ENCODE data around the gene RSPO1.

Gene RSPO1

DNA sequence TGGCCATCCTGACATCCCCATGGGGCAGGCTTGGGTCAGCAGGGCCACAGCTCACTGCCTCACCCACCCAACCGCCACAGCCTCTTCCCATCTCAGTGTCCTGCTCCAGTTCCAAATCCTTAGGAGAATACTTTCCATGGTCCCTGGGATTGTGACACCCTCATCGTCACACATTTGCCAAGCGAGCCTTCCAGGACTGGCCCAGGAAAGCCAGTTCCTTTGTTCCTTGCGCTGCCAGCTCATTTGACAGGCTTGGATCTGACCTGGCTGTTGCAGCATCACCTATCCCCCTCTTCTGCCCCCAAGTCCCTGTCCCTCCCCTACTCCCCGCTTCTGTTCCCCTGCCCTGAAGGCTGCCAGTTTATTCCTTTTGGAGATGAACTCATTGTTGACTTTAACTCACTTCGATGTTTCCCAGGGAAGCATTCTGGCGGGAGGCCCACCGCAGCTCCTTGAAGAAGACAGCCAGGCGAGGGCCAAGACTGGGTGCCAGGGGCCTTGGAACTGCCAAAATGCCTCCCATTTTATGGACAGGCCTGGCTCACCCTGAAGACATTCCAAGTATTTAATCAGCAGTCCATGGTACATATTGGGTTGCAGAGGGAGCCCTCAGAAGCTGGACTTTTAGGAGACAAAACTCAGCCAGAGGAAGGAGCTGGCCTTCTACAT, 28.8 kb downstream of the RSPO1 start:
- ATAC-seq: no peak

DNA sequence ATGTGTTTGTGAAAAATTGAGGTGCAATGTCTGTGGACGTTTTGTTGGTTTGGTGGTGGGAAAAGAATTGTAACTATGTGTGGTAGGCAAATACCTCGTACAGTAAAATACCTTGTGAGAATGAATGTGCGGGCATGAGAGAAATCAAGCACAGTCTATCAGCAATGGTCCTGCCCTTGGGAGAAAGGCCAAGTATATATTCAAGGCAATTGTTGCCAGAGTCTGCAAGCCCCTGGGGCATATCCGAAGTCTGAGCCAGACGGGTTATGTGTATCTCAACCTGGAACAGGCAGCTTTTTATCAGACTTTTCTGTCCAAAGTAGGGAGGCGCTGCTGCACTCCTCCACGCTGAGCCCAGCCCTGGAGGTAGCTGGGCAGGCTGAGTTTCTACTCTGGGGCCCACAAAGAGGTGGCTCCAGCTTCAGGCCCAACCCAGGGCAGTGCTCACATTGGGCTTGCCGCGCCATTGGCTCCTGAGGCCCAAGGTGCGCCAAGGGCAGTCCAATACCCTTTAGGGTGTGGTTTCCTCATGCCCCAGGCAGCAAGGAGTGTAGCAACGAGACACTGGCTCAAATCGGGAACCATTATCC, 29.5 kb downstream of the RSPO1 start:
- TF ChIP-seq ZC3H10 (CRISPR knock-in tag; IDR thresholded peaks at IDR 0.05): no peak
- TF ChIP-seq, protein P1, sequence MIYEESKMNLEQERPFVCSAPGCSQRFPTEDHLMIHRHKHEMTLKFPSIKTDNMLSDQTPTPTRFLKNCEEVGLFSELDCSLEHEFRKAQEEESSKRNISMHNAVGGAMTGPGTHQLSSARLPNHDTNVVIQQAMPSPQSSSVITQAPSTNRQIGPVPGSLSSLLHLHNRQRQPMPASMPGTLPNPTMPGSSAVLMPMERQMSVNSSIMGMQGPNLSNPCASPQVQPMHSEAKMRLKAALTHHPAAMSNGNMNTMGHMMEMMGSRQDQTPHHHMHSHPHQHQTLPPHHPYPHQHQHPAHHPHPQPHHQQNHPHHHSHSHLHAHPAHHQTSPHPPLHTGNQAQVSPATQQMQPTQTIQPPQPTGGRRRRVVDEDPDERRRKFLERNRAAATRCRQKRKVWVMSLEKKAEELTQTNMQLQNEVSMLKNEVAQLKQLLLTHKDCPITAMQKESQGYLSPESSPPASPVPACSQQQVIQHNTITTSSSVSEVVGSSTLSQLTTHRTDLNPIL (CRISPR knock-in tag; IDR thresholded peaks at IDR 0.05; ENCODE audit: low read depth): no peak
- no peak for TF ChIP-seq ZNF70 (CRISPR knock-in tag; IDR thresholded peaks at IDR 0.05)
- no peak for ATAC-seq

More for the DNA sequence above, 28.8 kb downstream of the RSPO1 start:
- TF ChIP-seq, protein P2, sequence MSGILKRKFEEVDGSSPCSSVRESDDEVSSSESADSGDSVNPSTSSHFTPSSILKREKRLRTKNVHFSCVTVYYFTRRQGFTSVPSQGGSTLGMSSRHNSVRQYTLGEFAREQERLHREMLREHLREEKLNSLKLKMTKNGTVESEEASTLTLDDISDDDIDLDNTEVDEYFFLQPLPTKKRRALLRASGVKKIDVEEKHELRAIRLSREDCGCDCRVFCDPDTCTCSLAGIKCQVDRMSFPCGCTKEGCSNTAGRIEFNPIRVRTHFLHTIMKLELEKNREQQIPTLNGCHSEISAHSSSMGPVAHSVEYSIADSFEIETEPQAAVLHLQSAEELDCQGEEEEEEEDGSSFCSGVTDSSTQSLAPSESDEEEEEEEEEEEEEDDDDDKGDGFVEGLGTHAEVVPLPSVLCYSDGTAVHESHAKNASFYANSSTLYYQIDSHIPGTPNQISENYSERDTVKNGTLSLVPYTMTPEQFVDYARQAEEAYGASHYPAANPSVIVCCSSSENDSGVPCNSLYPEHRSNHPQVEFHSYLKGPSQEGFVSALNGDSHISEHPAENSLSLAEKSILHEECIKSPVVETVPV (CRISPR knock-in tag; IDR thresholded peaks at IDR 0.05): no peak
- TF ChIP-seq GLIS3 (CRISPR knock-in tag; IDR thresholded peaks at IDR 0.05): no peak
- no peak for TF ChIP-seq ISL1 (CRISPR knock-in tag; IDR thresholded peaks at IDR 0.05)
- no peak for TF ChIP-seq ZFP30 (CRISPR knock-in tag; IDR thresholded peaks at IDR 0.05)
- no peak for TF ChIP-seq OSR1 (CRISPR knock-in tag; IDR thresholded peaks at IDR 0.05)
- TF ChIP-seq, protein P3, sequence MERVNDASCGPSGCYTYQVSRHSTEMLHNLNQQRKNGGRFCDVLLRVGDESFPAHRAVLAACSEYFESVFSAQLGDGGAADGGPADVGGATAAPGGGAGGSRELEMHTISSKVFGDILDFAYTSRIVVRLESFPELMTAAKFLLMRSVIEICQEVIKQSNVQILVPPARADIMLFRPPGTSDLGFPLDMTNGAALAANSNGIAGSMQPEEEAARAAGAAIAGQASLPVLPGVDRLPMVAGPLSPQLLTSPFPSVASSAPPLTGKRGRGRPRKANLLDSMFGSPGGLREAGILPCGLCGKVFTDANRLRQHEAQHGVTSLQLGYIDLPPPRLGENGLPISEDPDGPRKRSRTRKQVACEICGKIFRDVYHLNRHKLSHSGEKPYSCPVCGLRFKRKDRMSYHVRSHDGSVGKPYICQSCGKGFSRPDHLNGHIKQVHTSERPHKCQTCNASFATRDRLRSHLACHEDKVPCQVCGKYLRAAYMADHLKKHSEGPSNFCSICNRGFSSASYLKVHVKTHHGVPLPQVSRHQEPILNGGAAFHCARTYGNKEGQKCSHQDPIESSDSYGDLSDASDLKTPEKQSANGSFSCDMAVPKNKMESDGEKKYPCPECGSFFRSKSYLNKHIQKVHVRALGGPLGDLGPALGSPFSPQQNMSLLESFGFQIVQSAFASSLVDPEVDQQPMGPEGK (CRISPR knock-in tag; IDR thresholded peaks at IDR 0.05; ENCODE audit: borderline replicate concordance): no peak
- TF ChIP-seq BACH2 (CRISPR knock-in tag; IDR thresholded peaks at IDR 0.05; ENCODE audit: borderline replicate concordance): no peak
- TF ChIP-seq TOX (CRISPR knock-in tag; IDR thresholded peaks at IDR 0.05; ENCODE audit: borderline replicate concordance): no peak
- no peak for TF ChIP-seq ZC3H10 (CRISPR knock-in tag; IDR thresholded peaks at IDR 0.05)
- no peak for TF ChIP-seq ESRRG (CRISPR knock-in tag; IDR thresholded peaks at IDR 0.05)
- no peak for TF ChIP-seq RARB (CRISPR knock-in tag; IDR thresholded peaks at IDR 0.05)
- no peak for TF ChIP-seq TCF4 (CRISPR knock-in tag; IDR thresholded peaks at IDR 0.05; ENCODE audit: borderline replicate concordance)
- no peak for TF ChIP-seq ZNF8 (CRISPR knock-in tag; IDR thresholded peaks at IDR 0.05)
- no peak for TF ChIP-seq SNAI2 (CRISPR knock-in tag; IDR thresholded peaks at IDR 0.05)
- TF ChIP-seq PPARA (CRISPR knock-in tag; IDR thresholded peaks at IDR 0.05; ENCODE audit: borderline replicate concordance): no peak
- TF ChIP-seq, protein P4, sequence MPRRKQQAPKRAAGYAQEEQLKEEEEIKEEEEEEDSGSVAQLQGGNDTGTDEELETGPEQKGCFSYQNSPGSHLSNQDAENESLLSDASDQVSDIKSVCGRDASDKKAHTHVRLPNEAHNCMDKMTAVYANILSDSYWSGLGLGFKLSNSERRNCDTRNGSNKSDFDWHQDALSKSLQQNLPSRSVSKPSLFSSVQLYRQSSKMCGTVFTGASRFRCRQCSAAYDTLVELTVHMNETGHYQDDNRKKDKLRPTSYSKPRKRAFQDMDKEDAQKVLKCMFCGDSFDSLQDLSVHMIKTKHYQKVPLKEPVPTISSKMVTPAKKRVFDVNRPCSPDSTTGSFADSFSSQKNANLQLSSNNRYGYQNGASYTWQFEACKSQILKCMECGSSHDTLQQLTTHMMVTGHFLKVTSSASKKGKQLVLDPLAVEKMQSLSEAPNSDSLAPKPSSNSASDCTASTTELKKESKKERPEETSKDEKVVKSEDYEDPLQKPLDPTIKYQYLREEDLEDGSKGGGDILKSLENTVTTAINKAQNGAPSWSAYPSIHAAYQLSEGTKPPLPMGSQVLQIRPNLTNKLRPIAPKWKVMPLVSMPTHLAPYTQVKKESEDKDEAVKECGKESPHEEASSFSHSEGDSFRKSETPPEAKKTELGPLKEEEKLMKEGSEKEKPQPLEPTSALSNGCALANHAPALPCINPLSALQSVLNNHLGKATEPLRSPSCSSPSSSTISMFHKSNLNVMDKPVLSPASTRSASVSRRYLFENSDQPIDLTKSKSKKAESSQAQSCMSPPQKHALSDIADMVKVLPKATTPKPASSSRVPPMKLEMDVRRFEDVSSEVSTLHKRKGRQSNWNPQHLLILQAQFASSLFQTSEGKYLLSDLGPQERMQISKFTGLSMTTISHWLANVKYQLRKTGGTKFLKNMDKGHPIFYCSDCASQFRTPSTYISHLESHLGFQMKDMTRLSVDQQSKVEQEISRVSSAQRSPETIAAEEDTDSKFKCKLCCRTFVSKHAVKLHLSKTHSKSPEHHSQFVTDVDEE (CRISPR knock-in tag; IDR thresholded peaks at IDR 0.05): no peak
- no peak for TF ChIP-seq ZNF565 (CRISPR knock-in tag; conservative IDR thresholded peaks at IDR 0.05; ENCODE audit: low read depth)

DNA sequence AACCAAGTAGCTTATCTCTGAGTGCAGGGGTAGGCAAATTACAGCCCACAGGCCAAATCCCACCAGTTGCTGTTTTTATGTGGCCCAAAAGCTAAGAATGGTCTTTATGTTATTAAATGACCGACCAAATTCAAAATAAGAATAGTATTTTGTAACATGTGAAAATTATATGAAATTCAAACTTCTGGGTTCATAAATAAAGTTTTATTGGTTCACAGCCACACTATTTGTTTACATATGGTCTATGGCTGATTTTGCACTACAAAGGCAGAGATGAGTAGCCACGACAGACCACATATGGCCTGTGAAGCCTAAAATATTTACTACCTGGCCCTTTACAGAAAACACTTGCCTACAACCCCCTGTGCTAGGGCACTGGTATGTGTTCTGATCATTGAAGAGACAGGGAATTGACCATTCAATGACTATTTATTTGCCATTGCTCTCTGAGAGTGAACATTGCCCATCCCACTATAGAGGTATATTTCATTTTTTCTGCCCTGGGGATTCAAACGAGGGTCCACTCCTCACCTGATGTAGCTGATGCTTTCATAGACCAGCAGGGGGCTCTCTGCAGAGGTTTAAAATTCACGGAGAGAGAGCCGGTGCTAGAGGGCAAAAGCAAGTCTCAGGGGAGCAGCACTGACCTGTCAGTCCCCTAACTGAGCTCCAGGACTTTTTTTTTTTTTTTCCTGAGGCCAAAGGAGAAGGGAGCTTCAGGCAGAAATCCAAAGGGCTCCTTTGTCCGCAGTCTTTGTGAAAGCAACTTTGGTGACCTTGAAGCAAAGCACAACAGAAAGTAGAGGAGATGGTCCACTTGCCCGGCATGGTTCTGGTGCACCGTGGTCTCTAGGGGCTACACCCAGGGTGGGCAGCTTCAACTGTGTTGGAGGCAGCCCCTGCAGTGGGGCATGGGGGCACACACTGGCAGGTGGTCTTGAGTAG, 31.7 kb downstream of the RSPO1 start:
- ATAC-seq: peak; percentile 92
- TF ChIP-seq TCF4 (CRISPR knock-in tag; IDR thresholded peaks at IDR 0.05; ENCODE audit: borderline replicate concordance): no peak
- no peak for TF ChIP-seq PPARA (CRISPR knock-in tag; IDR thresholded peaks at IDR 0.05; ENCODE audit: borderline replicate concordance)
- no peak for TF ChIP-seq ZNF70 (CRISPR knock-in tag; IDR thresholded peaks at IDR 0.05)
- no peak for TF ChIP-seq ZNF8 (CRISPR knock-in tag; IDR thresholded peaks at IDR 0.05)
- TF ChIP-seq, protein P5, sequence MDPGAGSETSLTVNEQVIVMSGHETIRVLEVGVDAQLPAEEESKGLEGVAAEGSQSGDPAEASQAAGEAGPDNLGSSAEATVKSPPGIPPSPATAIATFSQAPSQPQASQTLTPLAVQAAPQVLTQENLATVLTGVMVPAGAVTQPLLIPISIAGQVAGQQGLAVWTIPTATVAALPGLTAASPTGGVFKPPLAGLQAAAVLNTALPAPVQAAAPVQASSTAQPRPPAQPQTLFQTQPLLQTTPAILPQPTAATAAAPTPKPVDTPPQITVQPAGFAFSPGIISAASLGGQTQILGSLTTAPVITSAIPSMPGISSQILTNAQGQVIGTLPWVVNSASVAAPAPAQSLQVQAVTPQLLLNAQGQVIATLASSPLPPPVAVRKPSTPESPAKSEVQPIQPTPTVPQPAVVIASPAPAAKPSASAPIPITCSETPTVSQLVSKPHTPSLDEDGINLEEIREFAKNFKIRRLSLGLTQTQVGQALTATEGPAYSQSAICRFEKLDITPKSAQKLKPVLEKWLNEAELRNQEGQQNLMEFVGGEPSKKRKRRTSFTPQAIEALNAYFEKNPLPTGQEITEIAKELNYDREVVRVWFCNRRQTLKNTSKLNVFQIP (CRISPR knock-in tag; IDR thresholded peaks at IDR 0.05; ENCODE audit: borderline replicate concordance, low read depth): no peak
- TF ChIP-seq, protein P4 (CRISPR knock-in tag; IDR thresholded peaks at IDR 0.05): no peak
- TF ChIP-seq ESRRG (CRISPR knock-in tag; IDR thresholded peaks at IDR 0.05): no peak
- TF ChIP-seq GLIS3 (CRISPR knock-in tag; IDR thresholded peaks at IDR 0.05): no peak
- TF ChIP-seq ZFP3 (CRISPR knock-in tag; IDR thresholded peaks at IDR 0.05): no peak
- TF ChIP-seq SNAI2 (CRISPR knock-in tag; IDR thresholded peaks at IDR 0.05): no peak
- no peak for TF ChIP-seq ZFP30 (CRISPR knock-in tag; IDR thresholded peaks at IDR 0.05)
- no peak for TF ChIP-seq ZC3H10 (CRISPR knock-in tag; IDR thresholded peaks at IDR 0.05)
- TF ChIP-seq, protein P1 (CRISPR knock-in tag; IDR thresholded peaks at IDR 0.05; ENCODE audit: low read depth): no peak

Measured in SK-N-SH treated with all-trans-retinoic acid at 6 μM for 48 hours (cell line).